HepG2 (cell line): ENCODE data around the gene NFATC2. TPM values are rescaled to one million over a fixed set of nuclear protein-coding genes. Genes with fewer than 3 reads are reported as not detected.

ENCODE experiments used
- ATAC-seq: fragments of 200-7000 bp; cut with Tn5 transposase; 3 replicates; pipeline ENCODE4 v1.9.1; 2020; ENCODE audit warnings: mild to moderate bottlenecking, moderate library complexity
- BruUV-seq: library from RNA; stranded (reverse); fragments of 400-500 nt; replicated peaks from 2 replicates; lab custom pipeline; 2021; lab: Mats Ljungman, UMichigan
- CTCF ChIA-PET: fragments of 300-600 bp; formaldehyde crosslinking; extraction: SDS; loops from one replicate; lab custom pipeline; 2021; ENCODE audit warnings: low total read pairs, inconsistent platforms, low intra/inter-chr PET ratio; lab: Yijun Ruan, JAX
- POLR2A ChIA-PET: fragments of 350-600 bp; sonication (Branson Sonifier 250); formaldehyde crosslinking; loops from one replicate; lab custom pipeline; 2020; ENCODE audit warnings: antibody characterized with exemption, inconsistent platforms; lab: Yijun Ruan, JAX
- DNase-seq: peaks from one replicate; pipeline ENCODE4 v3.0.0-alpha.2; 2015; ENCODE audit warnings: low spot score
- FAIRE-seq: peaks from 3 replicates; lab custom pipeline; 2011; peaks lifted over from hg19 to GRCh38; lab: Jason Lieb, UNC
- H2AFZ ChIP-seq: one replicate; pipeline ENCODE4 v1.6.1; 2011; ENCODE audit warnings: low read length, inconsistent platforms
- H3K27ac ChIP-seq: fragments of 300-600 bp; 3 replicates; pipeline ENCODE4 v1.8.0; 2011; ENCODE audit warnings: mixed run types, mild to moderate bottlenecking, mixed read lengths, low read length, inconsistent platforms; ENCODE audit not compliant: insufficient read depth; ENCODE audit errors: extremely low read length
- H3K27me3 ChIP-seq, 2 experiments: fragments of 200-600 bp in 1 of 2; 2 replicates in 1 of 2; 3 replicates in 1 of 2; pipeline versions ENCODE4 v1.6.0 to v1.8.0; 2011; ENCODE audit warnings: low read length in 2 of 2, mild to moderate bottlenecking in 2 of 2, moderate library complexity in 2 of 2, inconsistent platforms in 1 of 2; ENCODE audit not compliant: insufficient read depth in 2 of 2, control insufficient read depth in 1 of 2
- H3K36me3 ChIP-seq, 2 experiments: fragments of 200-600 bp in 1 of 2; replicated peaks in 1 of 2; 2 replicates in 1 of 2; 3 replicates in 1 of 2; pipeline versions ENCODE4 v1.5.1 to v1.8.0; 2011; ENCODE audit warnings: low read length in 2 of 2, inconsistent platforms in 1 of 2; ENCODE audit not compliant: insufficient read depth in 2 of 2, control insufficient read depth in 1 of 2
- H3K4me1 ChIP-seq: 2 replicates; pipeline ENCODE4 v1.5.1; 2012; ENCODE audit warnings: low read length, inconsistent platforms; ENCODE audit not compliant: insufficient read depth
- H3K4me2 ChIP-seq: 2 replicates; pipeline ENCODE4 v1.6.0; 2011; ENCODE audit warnings: low read depth, low read length, inconsistent platforms
- H3K4me3 ChIP-seq, 3 experiments: fragments of 200-600 bp in 1 of 3; sonication (generic), shearing (Covaris generic) in 1 of 3; replicated peaks in 1 of 3; 2 replicates each; pipeline ENCODE4 v1.5.1; 2011 to 2016; ENCODE audit warnings: low read length in 3 of 3, inconsistent platforms in 2 of 3, low read depth in 2 of 3, mild to moderate bottlenecking in 2 of 3, control low read depth in 1 of 3, mixed read lengths in 1 of 3; ENCODE audit not compliant: insufficient read depth in 1 of 3
- H3K79me2 ChIP-seq: one replicate; pipeline ENCODE4 v1.6.1; 2011; ENCODE audit warnings: low read length, inconsistent platforms; ENCODE audit not compliant: insufficient read depth
- H3K9ac ChIP-seq: 2 replicates; pipeline ENCODE4 v1.6.0; 2011; ENCODE audit warnings: mild to moderate bottlenecking, low read depth, low read length, inconsistent platforms; ENCODE audit not compliant: insufficient read depth
- H3K9me3 ChIP-seq: 2 replicates; pipeline ENCODE4 v1.5.1; 2012; ENCODE audit warnings: mild to moderate bottlenecking, low read length
- H4K20me1 ChIP-seq: 2 replicates; pipeline ENCODE4 v1.6.0; 2011; ENCODE audit warnings: inconsistent platforms, mild to moderate bottlenecking, low read length, moderate library complexity; ENCODE audit not compliant: insufficient read depth
- DDIT3 ChIP-seq: sonication (generic); formaldehyde crosslinking; IDR thresholded peaks from 2 replicates; pipeline ENCODE4 v1.4.0; 2020; ENCODE audit warnings: mild to moderate bottlenecking, missing genetic modification reagents
- NR2F6 ChIP-seq, 2 experiments: IDR thresholded peaks; 2 replicates each; pipeline ENCODE4 v1.6.1; 2016; ENCODE audit warnings: antibody characterized with exemption in 1 of 2, mild to moderate bottlenecking in 1 of 2
- ONECUT2 ChIP-seq: sonication (generic); formaldehyde crosslinking; IDR thresholded peaks from 2 replicates; pipeline ENCODE4 v1.4.0; 2020; ENCODE audit warnings: missing genetic modification reagents
- PRDM10 ChIP-seq: sonication (generic); formaldehyde crosslinking; IDR thresholded peaks from 2 replicates; pipeline ENCODE4 v1.4.0; 2020; ENCODE audit warnings: low read depth, missing genetic modification reagents
- PREB ChIP-seq: sonication (generic); formaldehyde crosslinking; IDR thresholded peaks from 2 replicates; pipeline ENCODE4 v1.4.0; 2020; ENCODE audit warnings: missing genetic modification reagents
- RARA ChIP-seq: IDR thresholded peaks from 2 replicates; pipeline ENCODE4 v1.6.1; 2016; ENCODE audit warnings: missing genetic modification reagents, missing compliant biosample characterization
- SNAPC4 ChIP-seq: sonication (generic); formaldehyde crosslinking; IDR thresholded peaks from 2 replicates; pipeline ENCODE4 v1.4.0; 2020; ENCODE audit warnings: mild to moderate bottlenecking, missing genetic modification reagents
- ZC3H4 ChIP-seq: sonication (generic); formaldehyde crosslinking; IDR thresholded peaks from 2 replicates; pipeline ENCODE4 v1.4.0; 2020; ENCODE audit warnings: missing genetic modification reagents, borderline replicate concordance
- ZNF232 ChIP-seq: sonication (generic); formaldehyde crosslinking; IDR thresholded peaks from 2 replicates; pipeline ENCODE4 v1.4.0; 2020; ENCODE audit warnings: missing genetic modification reagents, borderline replicate concordance
- ZNF296 ChIP-seq: sonication (generic); formaldehyde crosslinking; conservative IDR thresholded peaks from 2 replicates; pipeline ENCODE4 v1.5.0; 2020; ENCODE audit warnings: mild to moderate bottlenecking, missing genetic modification reagents
- ZNF569 ChIP-seq: sonication (generic); formaldehyde crosslinking; IDR thresholded peaks from 2 replicates; pipeline ENCODE4 v1.5.0; 2020; ENCODE audit warnings: mild to moderate bottlenecking, missing genetic modification reagents, moderate library complexity, borderline replicate concordance
- ZNF672 ChIP-seq: sonication (generic); formaldehyde crosslinking; IDR thresholded peaks from 2 replicates; pipeline ENCODE4 v1.8.1; 2022; ENCODE audit warnings: missing genetic modification reagents
- WGBS: methylation state at CpG from one replicate; pipeline ENCODE4 v1.1.6; 2017; ENCODE audit warnings: low lambda C conversion rate; 5-methylcytosine and 5-hydroxymethylcytosine counted together
- in situ Hi-C: cut with HindIII; loops from 2 replicates; pipeline ENCODE4 v1.10.0; 2017; ENCODE audit warnings: low pct_unique_long_range_greater_than_20kb; ENCODE audit not compliant: extremely low pct_ligation_motif_present
- intact Hi-C: fragments of 100-400 bp; cut with micrococcal nuclease; formaldehyde crosslinking; loops from one replicate; pipeline ENCODE4 v1.10.0; 2022; ENCODE audit not compliant: unreplicated experiment
- polyA plus RNA-seq, 8 experiments: library from polyadenylated mRNA; depleted of rRNA in 3 of 8; stranded (reverse) in 7 of 8; unstranded in 1 of 8; fragments of >200 nt; fragmentation: Illumina TruSeq in 4 of 8; extraction: Trizol in 4 of 8; gene quantifications; 2 replicates each; pipeline versions ENCODE4 v1.2.1 to v1.2.3, GENCODE V29; 2011 to 2016; ENCODE audit warnings: low read depth in 4 of 8, missing spikeins in 1 of 8, mixed read lengths in 1 of 8; ENCODE audit not compliant: insufficient read depth in 1 of 8
- total RNA-seq, 5 experiments: library from RNA; depleted of rRNA; stranded (reverse); fragments of >200 nt; fragmentation: Illumina TruSeq; extraction: Trizol; gene quantifications; 2 replicates each; pipeline ENCODE4 v1.2.3, GENCODE V29; 2016; ENCODE audit warnings: low read depth in 1 of 5

The NFATC2 gene
- total and polyA plus RNA-seq, 2 of the 13 experiments (the other 11 are each of a cell fraction or from before 2014, with no cell fraction given) = 1.9 to 3.3 TPM

- H3K4me3 ChIP-seq = no peak overlapping the region
- H2AFZ ChIP-seq = no peak overlapping the region
- no TSS peak for BruUV-seq
- no peaks in the 10 kb centered on the region; a peak in 2 of 5 replicates for H3K36me3 ChIP-seq
- no peaks in the 10 kb centered on the region for H3K27me3 ChIP-seq
- H3K79me2 ChIP-seq = no peaks in the 10 kb centered on the region
- FAIRE-seq (no peak), DNase-seq (no peak)
- no peak for TF ChIP-seq ONECUT2
- no peak for TF ChIP-seq RARA (CRISPR knock-in tag)
- no peak for TF ChIP-seq ZNF296 (CRISPR knock-in tag)
- no peak for TF ChIP-seq ZNF232 (CRISPR knock-in tag)
- no peak for TF ChIP-seq NR2F6 (IDR thresholded peaks at IDR 0.05)
- TF ChIP-seq NR2F6 (CRISPR knock-in tag; IDR thresholded peaks at IDR 0.05) = no peak
- no peak for TF ChIP-seq PRDM10 (CRISPR knock-in tag)
- TF ChIP-seq DDIT3 = no peak
- no peak for TF ChIP-seq ZC3H4 (CRISPR knock-in tag)
- no peak for TF ChIP-seq PREB (CRISPR knock-in tag)
- TF ChIP-seq SNAPC4 = no peak
- TF ChIP-seq ZNF569 = no peak
- no peak for TF ChIP-seq ZNF672 (CRISPR knock-in tag)
- TF ChIP-seq, all 625 proteins: peak for 0
- in situ Hi-C loops = no loop called here
- no peak overlapping the region for H3K9ac ChIP-seq
- intact Hi-C loops = loop anchor here (10.0 kb wide), 1 partner anchor 81 kb away; no protein-coding TSS in a partner anchor
- H3K9me3 ChIP-seq = no peaks in the 10 kb centered on the region
- CTCF ChIA-PET = no interaction called here
- no peak overlapping the region for H3K4me2 ChIP-seq
- peaks cover 26% of the 10 kb centered on the region for H3K4me1 ChIP-seq
- no peak overlapping the region for H3K27ac ChIP-seq
- 93% methylated on average over 12 of the region's 12 CpGs for WGBS
- no peak for ATAC-seq
- POLR2A ChIA-PET = no interaction called here
- H4K20me1 ChIP-seq = no peaks in the 10 kb centered on the region; the same call in 1 of the 2 replicates
Measured at GRCh38 chr20:51505566-51505965, 37.0 kb downstream of the NFATC2 start.
